GM18873 (cell line): ENCODE measurements around the gene MAP2K5.

Experiments used
- ATAC-seq: cut with Tn5 transposase; IDR thresholded peaks from one replicate; pipeline ENCODE4 v1.9.1; 2021; ENCODE audit warnings: mild to moderate bottlenecking, moderate library complexity, moderate number of reproducible peaks; ENCODE audit not compliant: unreplicated experiment, low FRiP score

MAP2K5 gene

GRCh38 chr15:67796196-67797127 is 254.0 kb downstream of the MAP2K5 start:
- ATAC-seq, result no peak

GRCh38 chr15:67799801-67800205 is 257.3 kb downstream of the MAP2K5 start:
- no peak for ATAC-seq

- no peak for ATAC-seq
Observed at GRCh38 chr15:67801142-67801541, 258.6 kb downstream of the MAP2K5 start.

- ATAC-seq, result no peak
Observed at GRCh38 chr15:67801926-67802914, 259.7 kb downstream of the MAP2K5 start.

GRCh38 chr15:67803299-67803698 is 260.8 kb downstream of the MAP2K5 start:
- ATAC-seq, result no peak

- ATAC-seq, result no peak
Observed at GRCh38 chr15:67803996-67804843, 261.7 kb downstream of the MAP2K5 start.

- ATAC-seq, result no peak
Observed at GRCh38 chr15:67805008-67805665, 262.6 kb downstream of the MAP2K5 start.

- no peak for ATAC-seq
Observed at GRCh38 chr15:67805666-67806516, 263.4 kb downstream of the MAP2K5 start.

- no peak for ATAC-seq
Observed at GRCh38 chr15:67806536-67806935, 264.0 kb downstream of the MAP2K5 start.

- ATAC-seq, result no peak
Observed at GRCh38 chr15:67807141-67807540, 264.6 kb downstream of the MAP2K5 start.

GRCh38 chr15:67807836-67808235 is 265.3 kb downstream of the MAP2K5 start:
- ATAC-seq, result no peak

GRCh38 chr15:67808821-67809220 is 266.3 kb downstream of the MAP2K5 start:
- no peak for ATAC-seq

- ATAC-seq, result no peak
Observed at GRCh38 chr15:67809441-67809840, 266.9 kb downstream of the MAP2K5 start.

- no peak for ATAC-seq
Observed at GRCh38 chr15:67809866-67810265, 267.4 kb downstream of the MAP2K5 start.

GRCh38 chr15:67812241-67812644 is 269.7 kb downstream of the MAP2K5 start:
- ATAC-seq, result no peak

GRCh38 chr15:67813104-67813634 is 270.7 kb downstream of the MAP2K5 start:
- ATAC-seq, result no peak

- no peak for ATAC-seq
Observed at GRCh38 chr15:67815036-67815592, 272.6 kb downstream of the MAP2K5 start.

GRCh38 chr15:67816668-67817067 is 274.2 kb downstream of the MAP2K5 start:
- no peak for ATAC-seq
